Uterus (tissue), 4 donors: ENCODE measurements around the gene TRIO. TPM values are rescaled to one million over a fixed set of nuclear protein-coding genes. Genes with fewer than 3 reads are reported as not detected.
A peak's percentile ranks its signal among the peaks of the same experiment; 100 is the strongest.

Experiments used
- DNase-seq, 2 donors: peaks; one replicate each; pipeline ENCODE4 v3.0.0-alpha.2; 2019 to 2020
- H3K27ac ChIP-seq, 2 donors: fragments of 200-600 bp; sonication (generic); 1 replicate in 1 of 2; 2 replicates in 1 of 2; pipeline ENCODE4 v1.5.1; 2016 to 2018
- H3K27me3 ChIP-seq, 2 donors: fragments of 200-600 bp; sonication (generic); one replicate each; pipeline ENCODE4 v1.5.1; 2018 to 2019; ENCODE audit warnings: control low read depth in 1 of 2
- H3K36me3 ChIP-seq, 2 donors: fragments of 200-600 bp; sonication (generic); one replicate each; pipeline ENCODE4 v1.5.1; 2019; ENCODE audit warnings: control low read depth in 1 of 2
- H3K4me1 ChIP-seq, 2 donors: fragments of 200-600 bp; sonication (generic); one replicate each; pipeline ENCODE4 v1.5.1; 2018 to 2019; ENCODE audit warnings: control low read depth in 1 of 2
- H3K4me3 ChIP-seq, 2 donors: fragments of 200-600 bp; sonication (generic); 1 replicate in 1 of 2; 2 replicates in 1 of 2; pipeline ENCODE4 v1.5.1; 2018 to 2019; ENCODE audit warnings: mild to moderate bottlenecking in 1 of 2
- H3K9me3 ChIP-seq, 2 donors: fragments of 200-600 bp; sonication (generic); one replicate each; pipeline ENCODE4 v1.5.1; 2019; ENCODE audit warnings: control low read depth in 1 of 2
- POLR2A ChIP-seq, 2 donors: fragments of 450-650 bp; IDR thresholded peaks; one replicate each; pipeline ENCODE4 v1.6.1; 2016; ENCODE audit warnings: antibody characterized with exemption in 2 of 2, mild to moderate bottlenecking in 1 of 2, moderate library complexity in 1 of 2
- intact Hi-C: fragments of 100-400 bp; cut with DNase I; formaldehyde crosslinking; loops from one replicate; pipeline ENCODE4 v1.15.1; 2023; ENCODE audit warnings: low total_unique reads
- total RNA-seq, 4 donors: library from RNA; depleted of rRNA in 3 of 4; stranded (reverse); fragments of >200 nt in 3 of 4; gene quantifications; one replicate each; pipeline versions ENCODE4 v1.1.0 to v1.2.4, GENCODE V29; 2014 to 2023
- TF ChIP-seq, protein P1 (sequence below), 4 experiments: fragments of 200-600 bp in 2 of 4; fragments of 450-650 bp in 2 of 4; sonication (generic) in 2 of 4; IDR thresholded peaks; one replicate each; pipeline ENCODE4 v1.5.1; 2016 to 2019; ENCODE audit warnings: antibody characterized with exemption in 4 of 4, mild to moderate bottlenecking in 2 of 4, moderate library complexity in 1 of 4
- donor health status: DM: yes; HTN: yes; CAD: no.

The TRIO gene
- total RNA-seq, 4 donors from 2014 or later: 93.5 to 234 (median 207) TPM

DNA sequence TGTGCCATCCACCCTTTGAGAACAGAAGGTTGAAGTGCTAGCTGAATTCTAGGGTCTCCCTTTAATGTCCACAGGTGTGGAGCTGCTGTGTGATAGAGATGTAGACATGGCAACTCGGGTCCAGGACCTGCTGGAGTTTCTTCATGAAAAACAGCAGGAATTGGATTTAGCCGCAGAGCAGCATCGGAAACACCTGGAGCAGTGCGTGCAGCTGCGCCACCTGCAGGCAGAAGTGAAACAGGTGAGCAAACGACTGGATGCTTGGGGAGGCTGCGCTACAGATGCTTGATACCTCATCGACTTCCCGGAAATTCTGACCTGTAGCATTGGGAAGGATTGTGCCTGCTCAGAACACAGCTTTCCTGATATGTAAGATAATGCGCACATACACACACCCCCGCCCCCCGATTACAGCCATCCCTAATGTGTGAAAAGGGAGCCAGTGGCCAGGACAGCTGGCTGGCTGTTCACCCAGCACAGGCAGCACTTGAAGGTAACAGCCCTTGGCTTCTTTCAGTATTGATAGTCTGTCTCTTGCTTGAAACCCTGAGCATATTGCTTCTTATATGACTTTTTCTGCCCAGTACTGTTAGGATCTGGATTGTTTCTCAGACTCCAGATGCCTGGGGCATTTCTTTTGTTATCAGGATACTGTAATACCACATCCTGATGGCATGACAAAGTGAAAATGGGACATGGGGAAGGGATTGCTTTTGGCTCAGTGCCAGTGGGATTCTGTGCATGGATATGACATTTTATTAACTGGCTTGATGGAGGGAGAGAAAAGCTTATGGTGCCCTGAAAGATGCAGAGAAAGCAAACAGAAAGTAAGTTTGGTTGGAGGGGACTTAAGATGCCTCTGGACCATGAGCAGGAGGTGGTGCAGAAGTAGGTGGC, 221.7 kb downstream of the TRIO start:
- intact Hi-C loops: no loop called here

DNA sequence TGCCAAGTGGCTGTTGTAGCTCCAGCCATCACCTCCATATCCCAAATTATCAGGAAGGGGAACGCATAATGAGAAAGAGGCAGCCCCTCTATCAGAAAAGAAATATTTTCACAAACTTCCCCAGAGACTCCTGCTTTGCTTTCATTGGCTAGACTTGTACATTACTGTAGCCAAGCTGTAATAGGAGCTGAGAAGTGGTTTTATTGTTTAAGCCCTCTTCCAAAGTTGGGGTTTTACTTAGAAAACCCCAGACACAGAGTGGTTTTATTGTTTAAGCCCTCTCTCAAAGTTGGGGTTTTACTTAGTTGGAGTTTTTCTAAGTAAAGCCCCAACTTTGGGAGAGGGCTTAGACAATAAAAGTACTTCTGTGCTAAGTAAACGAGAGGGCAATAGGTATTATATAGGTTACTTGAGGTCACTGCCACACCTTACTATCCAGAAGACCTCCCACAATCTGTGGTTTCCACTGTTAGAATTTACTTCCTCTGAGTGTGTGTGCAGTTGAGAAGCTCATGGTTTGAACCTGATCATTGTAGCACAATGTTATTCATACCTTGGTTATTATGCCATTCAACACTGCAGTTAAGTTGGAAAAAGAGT, 222.8 kb downstream of the TRIO start:
- intact Hi-C loops: no loop called here
- DNase-seq: no peak
- Histone ChIP-seq H3K4me3 (no peak overlapping the region), H3K4me1 (no peaks in the 10 kb centered on the region), H3K27ac (no peak overlapping the region), H3K27me3 (no peaks in the 10 kb centered on the region), H3K9me3 (no peaks in the 10 kb centered on the region), H3K36me3 (no peaks in the 10 kb centered on the region)
- TF ChIP-seq, protein P1, sequence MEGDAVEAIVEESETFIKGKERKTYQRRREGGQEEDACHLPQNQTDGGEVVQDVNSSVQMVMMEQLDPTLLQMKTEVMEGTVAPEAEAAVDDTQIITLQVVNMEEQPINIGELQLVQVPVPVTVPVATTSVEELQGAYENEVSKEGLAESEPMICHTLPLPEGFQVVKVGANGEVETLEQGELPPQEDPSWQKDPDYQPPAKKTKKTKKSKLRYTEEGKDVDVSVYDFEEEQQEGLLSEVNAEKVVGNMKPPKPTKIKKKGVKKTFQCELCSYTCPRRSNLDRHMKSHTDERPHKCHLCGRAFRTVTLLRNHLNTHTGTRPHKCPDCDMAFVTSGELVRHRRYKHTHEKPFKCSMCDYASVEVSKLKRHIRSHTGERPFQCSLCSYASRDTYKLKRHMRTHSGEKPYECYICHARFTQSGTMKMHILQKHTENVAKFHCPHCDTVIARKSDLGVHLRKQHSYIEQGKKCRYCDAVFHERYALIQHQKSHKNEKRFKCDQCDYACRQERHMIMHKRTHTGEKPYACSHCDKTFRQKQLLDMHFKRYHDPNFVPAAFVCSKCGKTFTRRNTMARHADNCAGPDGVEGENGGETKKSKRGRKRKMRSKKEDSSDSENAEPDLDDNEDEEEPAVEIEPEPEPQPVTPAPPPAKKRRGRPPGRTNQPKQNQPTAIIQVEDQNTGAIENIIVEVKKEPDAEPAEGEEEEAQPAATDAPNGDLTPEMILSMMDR (IDR thresholded peaks at IDR 0.05): no peak
- TF ChIP-seq POLR2A (IDR thresholded peaks at IDR 0.05): no peak

More for the DNA sequence above, 221.7 kb downstream of the TRIO start:
- Histone ChIP-seq H3K27me3 (no peaks in the 10 kb centered on the region), H3K36me3 (no peaks in the 10 kb centered on the region), H3K4me1 (no peaks in the 10 kb centered on the region), H3K9me3 (no peaks in the 10 kb centered on the region), H3K4me3 (no peak overlapping the region), H3K27ac (no peak overlapping the region)
- no peak for DNase-seq
- TF ChIP-seq, protein P1 (IDR thresholded peaks at IDR 0.05): peak in 3 of 4 experiments; percentile 15 to 29 (median 28)
- no peak for TF ChIP-seq POLR2A (IDR thresholded peaks at IDR 0.05)

DNA sequence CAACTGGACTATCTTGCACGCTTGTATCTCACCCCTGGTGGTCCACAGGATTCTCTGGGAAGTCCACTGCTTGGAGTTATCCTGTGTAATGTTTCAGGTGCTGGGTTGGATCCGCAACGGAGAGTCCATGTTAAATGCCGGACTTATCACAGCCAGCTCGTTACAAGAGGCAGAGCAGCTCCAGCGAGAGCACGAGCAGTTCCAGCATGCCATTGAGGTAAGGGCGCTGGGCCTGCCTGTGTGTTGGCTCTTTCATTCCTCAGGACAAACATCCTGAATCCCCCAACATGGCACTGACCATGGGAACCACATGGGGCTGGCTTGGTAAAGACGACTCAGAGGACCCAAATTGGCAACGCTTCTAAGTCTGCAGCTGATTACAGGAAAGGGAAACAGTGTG, 223.6 kb downstream of the TRIO start:
- Histone ChIP-seq H3K4me1 (no peaks in the 10 kb centered on the region), H3K27ac (no peak overlapping the region), H3K27me3 (no peaks in the 10 kb centered on the region), H3K4me3 (no peak overlapping the region), H3K9me3 (no peaks in the 10 kb centered on the region), H3K36me3 (no peaks in the 10 kb centered on the region)
- DNase-seq: no peak
- TF ChIP-seq, protein P1 (IDR thresholded peaks at IDR 0.05): no peak
- no peak for TF ChIP-seq POLR2A (IDR thresholded peaks at IDR 0.05)
- intact Hi-C loops: no loop called here

- no peaks in the 10 kb centered on the region for H3K36me3 ChIP-seq
- no peak overlapping the region for H3K4me3 ChIP-seq
- TF ChIP-seq, protein P1 (IDR thresholded peaks at IDR 0.05): no peak
- TF ChIP-seq POLR2A (IDR thresholded peaks at IDR 0.05): no peak
- H3K9me3 ChIP-seq: no peaks in the 10 kb centered on the region
- H3K27me3 ChIP-seq: no peaks in the 10 kb centered on the region
- no peak overlapping the region for H3K27ac ChIP-seq
- no peaks in the 10 kb centered on the region for H3K4me1 ChIP-seq
- no peak for DNase-seq
- intact Hi-C loops: no loop called here
Measured at GRCh38 chr5:14367364-14367763, 224.2 kb downstream of the TRIO start.

DNA sequence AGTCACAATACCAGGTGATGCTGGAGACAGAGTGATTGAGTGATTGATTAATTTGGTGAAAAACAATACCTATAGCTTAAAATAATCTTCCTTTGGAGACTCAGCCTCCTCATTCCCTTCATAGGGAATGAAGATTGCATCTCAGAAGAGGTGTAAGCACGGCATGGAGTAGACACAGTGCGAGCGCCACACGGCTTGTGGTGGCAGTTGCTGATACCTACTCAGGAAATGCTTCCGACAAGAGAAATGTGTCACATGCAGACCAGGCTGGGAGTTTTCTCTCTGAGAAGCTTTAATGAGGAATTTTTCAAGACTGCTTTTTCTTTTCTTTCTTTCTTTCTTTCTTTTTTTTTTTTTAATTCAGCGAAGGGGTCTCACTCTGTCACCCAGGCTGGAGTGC, 226.6 kb downstream of the TRIO start:
- no peaks in the 10 kb centered on the region for H3K36me3 ChIP-seq
- H3K27ac ChIP-seq: no peak overlapping the region

More for the DNA sequence above, 226.6 kb downstream of the TRIO start:
- Histone ChIP-seq H3K4me3 (no peak overlapping the region), H3K27me3 (no peaks in the 10 kb centered on the region), H3K9me3 (no peaks in the 10 kb centered on the region), H3K4me1 (no peaks in the 10 kb centered on the region)
- no peak for DNase-seq
- TF ChIP-seq, protein P1 (IDR thresholded peaks at IDR 0.05): no peak
- TF ChIP-seq POLR2A (IDR thresholded peaks at IDR 0.05): no peak
- intact Hi-C loops: no loop called here
